Psoas muscle (tissue), 8 donors: Measurements from ENCODE around the gene ANKH. TPM values are rescaled to one million over a fixed set of nuclear protein-coding genes. Genes with fewer than 3 reads are reported as not detected.

Experiments used
- ATAC-seq, 4 donors: fragments of 200-7000 bp; cut with Tn5 transposase; one replicate each; pipeline ENCODE4 v1.9.1; 2020; ENCODE audit warnings: moderate library complexity in 3 of 4, mild to moderate bottlenecking in 2 of 4
- DNase-seq, 2 donors: peaks; one replicate each; pipeline ENCODE4 v3.0.0-alpha.2; 2020
- H3K27ac ChIP-seq: fragments of 200-600 bp; one replicate; pipeline ENCODE4 v1.8.0; 2022
- H3K27me3 ChIP-seq, 3 donors: fragments of 200-600 bp in 1 of 3; one replicate each; pipeline versions ENCODE4 v1.6.1 to v1.8.0; 2013 to 2022; ENCODE audit warnings: low read length in 2 of 3, mild to moderate bottlenecking in 2 of 3, moderate library complexity in 1 of 3; ENCODE audit not compliant: insufficient read depth in 3 of 3
- H3K36me3 ChIP-seq, 2 donors: fragments of 200-600 bp in 1 of 2; one replicate each; pipeline versions ENCODE4 v1.6.1 to v1.8.0; 2013 to 2022; ENCODE audit warnings: low read depth in 1 of 2, mild to moderate bottlenecking in 1 of 2, moderate library complexity in 1 of 2; ENCODE audit not compliant: insufficient read depth in 1 of 2
- H3K4me1 ChIP-seq: fragments of 200-600 bp; one replicate; pipeline ENCODE4 v1.8.0; 2022
- H3K4me3 ChIP-seq: fragments of 200-600 bp; one replicate; pipeline ENCODE4 v1.8.0; 2022; ENCODE audit warnings: mild to moderate bottlenecking
- H3K9me3 ChIP-seq: fragments of 200-600 bp; one replicate; pipeline ENCODE4 v1.8.0; 2022
- CTCF ChIP-seq: fragments of 200-600 bp; IDR thresholded peaks from one replicate; pipeline ENCODE4 v1.8.0; 2022; ENCODE audit warnings: antibody characterized with exemption
- WGBS, 3 donors: extraction: QIAGEN DNeasy Blood & Tissue Kit; methylation state at CpG; one replicate each; pipeline versions ENCODE4 v1.1.6 to v1.1.7; 2013; 5-methylcytosine and 5-hydroxymethylcytosine counted together
- intact Hi-C, 2 donors: fragments of 100-400 bp; cut with DNase I; formaldehyde crosslinking; loops; one replicate each; pipeline versions ENCODE4 v1.11.0 to v1.14.2; 2022
- polyA plus RNA-seq, 3 donors: library from polyadenylated mRNA; stranded (reverse); fragments of 200-250 nt; gene quantifications; one replicate each; pipeline ENCODE4 v1.2.3, GENCODE V29; 2013
- total RNA-seq, 4 donors: library from RNA; stranded (reverse); fragmentation: NEBNext Ultra II Directional in 2 of 4; extraction: Animal tissue kit (Norgen Biotek cat#: 25700) in 2 of 4; gene quantifications; one replicate each; pipeline versions ENCODE4 v1.2.1 to v1.2.4, GENCODE V29; 2021 to 2023
- donor health status: healthy with polysubstance abuse.
- donor health status: DM: no; HTN: no; CAD: no; lungs with moderate emphysema.
- donor health status: Bipolar disorder and iron deficiency.
- donor health status: healthy.
- donor health status: DM: yes; HTN: yes; CAD: no.
- donor health status: DM: no; HTN: no; CAD: no.
- donor health status: DM: no; HTN: no; CAD: no.
- donor health status: DM: yes; HTN: yes; CAD: no.

ANKH gene
- total and polyA plus RNA-seq, 7 donors: 24.0 to 92.8 (median 63.0) TPM

DNA sequence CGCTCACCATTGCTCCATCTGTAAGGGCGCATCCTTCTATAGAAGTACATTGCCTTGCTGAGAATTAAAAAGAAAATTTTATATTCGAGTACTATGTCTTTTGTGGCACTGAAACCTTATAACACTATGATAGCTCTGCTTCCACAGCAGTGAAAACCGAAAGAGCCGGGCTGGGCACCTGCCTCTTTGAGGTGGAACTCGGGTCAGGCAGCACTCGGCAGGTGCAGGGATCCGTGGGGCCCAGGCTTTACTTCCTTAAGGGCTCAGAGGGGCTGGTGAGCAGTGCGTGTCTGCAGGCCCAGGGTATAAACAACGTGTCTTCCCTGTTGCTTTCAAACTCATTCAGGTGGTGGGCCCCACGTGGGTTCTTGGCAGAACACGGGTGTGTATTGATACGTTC lies 137.2 kb downstream of the ANKH start:
- H3K27me3 ChIP-seq: no peaks in the 10 kb centered on the region
- intact Hi-C loops: no loop called here
- H3K27ac ChIP-seq: peak overlapping the region; percentile 52
- 88 to 92% (median 89%) methylated on average over 13 of the region's 13 CpGs for WGBS, 3 donors
- DNase-seq: no peak
- H3K36me3 ChIP-seq: peaks cover 0 to 12% of the 10 kb centered on the region in 2 donors
- peaks cover 18% of the 10 kb centered on the region for H3K4me1 ChIP-seq
- TF ChIP-seq CTCF: no peak
- H3K4me3 ChIP-seq: no peak overlapping the region
- no peak for ATAC-seq
- no peaks in the 10 kb centered on the region for H3K9me3 ChIP-seq

GRCh38 chr5:14733661-14734060 lies 137.9 kb downstream of the ANKH start:
- no peak for TF ChIP-seq CTCF
- peak overlapping the region; percentile 30 for H3K27ac ChIP-seq
- ATAC-seq (no peak), DNase-seq (no peak)
- peaks cover 0 to 12% of the 10 kb centered on the region in 2 donors for H3K36me3 ChIP-seq
- WGBS, 3 donors: 96 to 98% (median 96%) methylated on average over 16 of the region's 16 CpGs
- H3K27me3 ChIP-seq: no peaks in the 10 kb centered on the region
- intact Hi-C loops: no loop called here
- H3K4me3 ChIP-seq: no peak overlapping the region
- H3K4me1 ChIP-seq: peaks cover 22% of the 10 kb centered on the region
- H3K9me3 ChIP-seq: no peaks in the 10 kb centered on the region

GRCh38 chr5:14732991-14733390 lies 138.6 kb downstream of the ANKH start:
- WGBS, 3 donors: 71 to 84% (median 73%) methylated on average over 6 of the region's 6 CpGs
- peaks cover 29% of the 10 kb centered on the region for H3K4me1 ChIP-seq
- peak overlapping the region; percentile 30 for H3K27ac ChIP-seq
- DNase-seq (no peak), ATAC-seq (no peak)
- no peaks in the 10 kb centered on the region for H3K9me3 ChIP-seq
- H3K36me3 ChIP-seq: peaks cover 0 to 12% of the 10 kb centered on the region in 2 donors
- no peak overlapping the region for H3K4me3 ChIP-seq
- no peak for TF ChIP-seq CTCF
- intact Hi-C loops: no loop called here
- no peaks in the 10 kb centered on the region for H3K27me3 ChIP-seq

- H3K36me3 ChIP-seq: peaks cover 0 to 12% of the 10 kb centered on the region in 2 donors
- DNase-seq (no peak), ATAC-seq (no peak)
- H3K4me3 ChIP-seq: no peak overlapping the region
- H3K27ac ChIP-seq: no peak overlapping the region
- intact Hi-C loops: no loop called here
- 86 to 91% (median 88%) methylated on average over 15 of the region's 15 CpGs for WGBS, 3 donors
- peaks cover 35% of the 10 kb centered on the region for H3K4me1 ChIP-seq
- no peaks in the 10 kb centered on the region for H3K27me3 ChIP-seq
- no peak for TF ChIP-seq CTCF
- H3K9me3 ChIP-seq: no peaks in the 10 kb centered on the region
These were observed 140.7 kb downstream of the ANKH start for GRCh38 chr5:14730881-14731280.

DNA sequence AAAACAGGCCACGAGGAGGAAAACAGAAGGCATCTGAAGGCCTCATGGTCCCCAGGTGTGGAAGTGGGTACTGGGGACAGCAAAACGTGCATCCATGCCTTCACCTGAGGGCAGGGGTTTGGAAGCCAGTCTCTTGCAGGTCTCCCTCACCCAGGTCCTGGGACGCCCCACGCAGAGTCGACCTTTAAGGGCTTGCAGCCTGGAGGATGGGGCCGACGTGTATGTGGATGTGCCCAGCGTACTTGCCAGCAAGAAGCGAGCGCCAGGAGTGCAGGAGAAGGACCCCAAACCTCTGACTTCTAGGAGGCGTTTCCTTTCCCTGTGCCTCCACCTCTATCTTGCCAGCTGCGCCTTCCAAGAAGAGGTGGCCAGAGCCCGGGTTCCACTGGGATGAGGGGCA lies 141.1 kb downstream of the ANKH start:
- peaks cover 39% of the 10 kb centered on the region for H3K4me1 ChIP-seq
- DNase-seq: no peak
- 89 to 92% (median 89%) methylated on average over 13 of the region's 13 CpGs for whole genome bisulfite sequencing, 3 donors
- no peak overlapping the region for H3K4me3 ChIP-seq
- no peak for ATAC-seq
- no peaks in the 10 kb centered on the region for H3K9me3 ChIP-seq
- H3K27ac ChIP-seq: no peak overlapping the region
- H3K27me3 ChIP-seq: no peaks in the 10 kb centered on the region
- H3K36me3 ChIP-seq: peaks cover 0 to 12% of the 10 kb centered on the region in 2 donors
- intact Hi-C loops: no loop called here
- TF ChIP-seq CTCF: no peak
